Testis (tissue), 2 donors: ENCODE measurements around the gene IL1RAPL2.

Experiments
- POLR2A ChIP-seq: fragments of 450-650 bp; IDR thresholded peaks from one replicate; pipeline ENCODE4 v1.6.1; 2017; ENCODE audit warnings: antibody characterized with exemption, mild to moderate bottlenecking, moderate library complexity
- TF ChIP-seq, protein P1 (sequence below), 3 experiments: fragments of 450-650 bp in 2 of 3; fragments of 200-600 bp in 1 of 3; sonication (generic) in 1 of 3; IDR thresholded peaks; one replicate each; pipeline ENCODE4 v1.5.1; 2016 to 2019; ENCODE audit warnings: antibody characterized with exemption in 3 of 3, mild to moderate bottlenecking in 2 of 3, moderate library complexity in 1 of 3

DNA sequence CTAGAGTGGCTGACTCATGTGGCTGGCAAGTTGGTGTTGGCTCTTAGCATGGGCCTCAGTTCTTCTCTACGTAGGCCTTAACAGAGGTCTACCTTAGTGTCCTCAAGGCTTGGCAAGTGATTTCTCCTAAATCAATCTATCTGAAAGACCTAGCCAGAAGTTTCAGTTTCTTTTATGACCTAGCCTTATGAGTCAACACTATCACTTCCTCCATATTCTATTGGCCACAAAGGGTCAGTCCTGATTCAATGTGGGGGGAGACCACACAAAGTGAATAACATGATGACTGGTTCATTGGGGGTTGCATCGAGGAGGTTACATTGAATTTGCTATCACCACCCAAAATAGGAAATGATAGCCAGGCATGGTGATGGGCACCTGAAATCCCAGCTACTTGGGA is 1250.5 kb downstream of the IL1RAPL2 start:
- TF ChIP-seq, protein P1, sequence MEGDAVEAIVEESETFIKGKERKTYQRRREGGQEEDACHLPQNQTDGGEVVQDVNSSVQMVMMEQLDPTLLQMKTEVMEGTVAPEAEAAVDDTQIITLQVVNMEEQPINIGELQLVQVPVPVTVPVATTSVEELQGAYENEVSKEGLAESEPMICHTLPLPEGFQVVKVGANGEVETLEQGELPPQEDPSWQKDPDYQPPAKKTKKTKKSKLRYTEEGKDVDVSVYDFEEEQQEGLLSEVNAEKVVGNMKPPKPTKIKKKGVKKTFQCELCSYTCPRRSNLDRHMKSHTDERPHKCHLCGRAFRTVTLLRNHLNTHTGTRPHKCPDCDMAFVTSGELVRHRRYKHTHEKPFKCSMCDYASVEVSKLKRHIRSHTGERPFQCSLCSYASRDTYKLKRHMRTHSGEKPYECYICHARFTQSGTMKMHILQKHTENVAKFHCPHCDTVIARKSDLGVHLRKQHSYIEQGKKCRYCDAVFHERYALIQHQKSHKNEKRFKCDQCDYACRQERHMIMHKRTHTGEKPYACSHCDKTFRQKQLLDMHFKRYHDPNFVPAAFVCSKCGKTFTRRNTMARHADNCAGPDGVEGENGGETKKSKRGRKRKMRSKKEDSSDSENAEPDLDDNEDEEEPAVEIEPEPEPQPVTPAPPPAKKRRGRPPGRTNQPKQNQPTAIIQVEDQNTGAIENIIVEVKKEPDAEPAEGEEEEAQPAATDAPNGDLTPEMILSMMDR (IDR thresholded peaks at IDR 0.05) = no peak
- no peak for TF ChIP-seq POLR2A
